ENCODE data around the gene PHPT1. TPM values are rescaled to one million over a fixed set of nuclear protein-coding genes. Genes with fewer than 3 reads are reported as not detected.
A peak's percentile ranks its signal among the peaks of the same experiment; 100 is the strongest.
"Not testable (repeated sequence)": the region's sequence is repeated elsewhere in the genome, so short reads cannot be mapped to it uniquely, and the experiment has no call there.

The PHPT1 gene
- total RNA-seq, result 100 to 1,000 TPM in 1 of 2 donors, 10 to 100 TPM in 1; 71.5 to 108 TPM

DNA sequence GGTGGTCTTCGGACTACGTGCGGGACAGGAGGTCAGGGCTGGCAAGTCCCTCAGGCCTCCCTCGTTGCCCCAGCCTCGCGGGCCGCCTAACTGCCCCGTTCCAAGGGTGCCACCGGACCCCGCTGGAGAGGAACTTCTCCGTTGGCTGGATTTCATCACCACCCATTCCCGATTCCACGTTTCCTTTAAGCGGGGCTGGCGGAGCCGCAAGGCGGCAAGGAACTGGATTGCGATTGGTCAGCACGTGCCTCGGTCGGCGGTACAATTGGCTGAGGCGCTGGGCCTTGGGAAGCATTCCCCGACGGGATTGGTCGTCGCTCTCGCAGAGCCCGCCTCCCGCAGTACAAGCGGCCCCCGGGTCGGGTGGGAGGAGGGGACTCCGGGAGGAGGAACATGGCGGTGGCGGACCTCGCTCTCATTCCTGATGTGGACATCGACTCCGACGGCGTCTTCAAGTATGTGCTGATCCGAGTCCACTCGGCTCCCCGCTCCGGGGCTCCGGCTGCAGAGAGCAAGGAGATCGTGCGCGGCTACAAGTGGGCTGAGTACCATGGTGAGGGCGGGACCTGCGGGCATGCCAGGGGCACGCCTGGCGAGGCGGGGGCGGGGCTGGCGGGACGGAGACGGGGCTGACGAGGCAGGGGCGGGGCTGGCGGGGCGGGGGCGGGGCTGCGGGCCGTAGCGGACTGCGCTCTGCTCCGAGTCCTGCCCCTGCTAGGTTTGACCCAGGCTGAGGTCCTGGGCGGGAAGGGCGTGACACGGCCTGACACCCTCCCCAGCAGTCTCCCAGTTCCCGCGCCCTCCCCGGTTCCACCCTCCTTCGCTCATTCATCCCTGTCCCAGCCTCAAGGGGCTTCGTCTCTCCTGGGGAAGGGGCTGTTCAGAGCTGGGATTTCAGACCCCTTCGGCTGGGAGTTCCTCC lies at the start of gene PHPT1:
PHPT1 (plus strand) TSS at position 372 of the 922 bp plus-strand sequence; CDS start at position 394, 22 bp downstream.
- Mint-ChIP-seq H3K9me3 (no peaks in the 10 kb centered on the region), H3K4me1 (ENCODE audit: low read depth in 2 of 2) (peaks cover 8 to 14% of the 10 kb centered on the region in 2 donors), H3K36me3 (no peaks in the 10 kb centered on the region), H3K4me3 (peak within 1 kb of the TSS; percentile 98), H3K27me3 (no peaks in the 10 kb centered on the region), H3K27ac (peak within 1 kb of the TSS; percentile 83 to 85)
- DNase-seq (ENCODE audit: low spot score) (peak; percentile 99), ATAC-seq (peak; percentile 92 to 93)

DNA sequence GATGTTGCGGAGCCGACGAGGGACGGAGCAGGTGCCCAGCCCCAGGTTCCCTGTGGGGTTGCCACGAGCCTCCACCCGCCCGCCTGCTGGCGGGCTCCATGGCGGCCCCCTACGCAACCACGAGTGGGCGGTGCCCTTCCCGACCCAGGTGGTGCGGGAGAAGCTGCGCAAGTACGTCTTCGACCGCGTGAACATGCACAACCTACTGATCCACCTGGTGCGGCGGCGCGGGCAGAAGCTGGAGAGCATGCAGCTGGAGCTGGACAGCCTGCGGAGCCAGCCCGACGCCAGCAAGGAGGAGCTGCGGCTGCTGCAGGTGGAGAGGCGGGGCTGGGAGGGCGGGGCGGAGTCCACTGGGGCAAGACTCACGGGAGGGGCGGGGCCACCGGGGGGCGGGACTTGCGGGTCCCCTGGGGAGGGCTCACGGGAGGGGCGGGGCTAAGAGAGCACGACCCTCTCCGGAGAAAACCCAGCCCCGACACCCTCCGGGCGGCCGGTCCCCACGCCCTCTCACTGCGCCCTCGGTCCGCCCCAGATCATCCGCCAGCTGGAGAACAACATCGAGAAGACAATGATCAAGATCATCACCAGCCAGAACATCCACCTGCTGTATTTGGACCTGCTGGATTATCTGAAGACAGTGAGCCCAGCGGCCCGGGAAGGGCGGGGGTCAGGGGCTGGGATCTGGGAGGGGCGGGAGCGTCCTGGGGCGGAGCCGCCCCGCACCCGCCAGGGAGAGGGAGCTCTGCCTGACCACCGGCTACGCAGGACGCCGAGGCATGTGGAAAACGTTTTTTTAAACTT lies 49.2 kb upstream of the PHPT1 start:
- Mint-ChIP-seq H3K36me3 (no peaks in the 10 kb centered on the region), H3K27ac (no peak overlapping the region)
- peak; percentile 85 to 91 for ATAC-seq

DNA sequence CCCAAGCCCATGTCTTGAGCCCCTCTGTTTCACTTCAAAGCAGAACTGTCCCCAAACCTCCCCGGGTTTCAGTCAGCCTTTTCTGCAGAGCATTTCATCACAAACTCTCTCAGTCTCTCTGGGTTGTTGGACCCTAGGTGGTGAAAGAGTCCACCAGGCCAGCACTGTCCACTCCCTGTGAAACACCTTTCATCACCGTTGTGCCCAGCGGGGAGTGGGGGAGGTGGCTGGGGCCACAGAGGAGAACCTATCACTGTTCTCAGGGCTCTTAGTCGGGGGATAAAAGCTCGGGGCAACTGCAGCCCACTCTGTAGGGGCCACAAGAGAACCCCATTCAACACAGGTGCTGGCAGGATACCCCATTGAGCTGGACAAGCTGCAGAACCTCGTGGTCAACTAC lies 46.9 kb upstream of the PHPT1 start:
- DNase-seq (ENCODE audit: low spot score) (no peak), ATAC-seq (no peak)
- H3K4me1 Mint-ChIP-seq (ENCODE audit: low read depth in 2 of 2), result peaks cover 5 to 8% of the 10 kb centered on the region in 2 donors
- no peak overlapping the region for H3K27ac Mint-ChIP-seq
- H3K27me3 Mint-ChIP-seq, result no peaks in the 10 kb centered on the region
- no peaks in the 10 kb centered on the region for H3K36me3 Mint-ChIP-seq
- H3K4me3 Mint-ChIP-seq, result no peak overlapping the region
- no peaks in the 10 kb centered on the region for H3K9me3 Mint-ChIP-seq

More for the DNA sequence above, 49.2 kb upstream of the PHPT1 start:
- DNase-seq (ENCODE audit: low spot score), result peak; percentile 81
- Mint-ChIP-seq H3K4me3 (peak overlapping the region; percentile 60), H3K9me3 (no peaks in the 10 kb centered on the region), H3K27me3 (peaks cover 0 to 6% of the 10 kb centered on the region in 2 donors), H3K4me1 (ENCODE audit: low read depth in 2 of 2) (peaks cover 5 to 8% of the 10 kb centered on the region in 2 donors)

DNA sequence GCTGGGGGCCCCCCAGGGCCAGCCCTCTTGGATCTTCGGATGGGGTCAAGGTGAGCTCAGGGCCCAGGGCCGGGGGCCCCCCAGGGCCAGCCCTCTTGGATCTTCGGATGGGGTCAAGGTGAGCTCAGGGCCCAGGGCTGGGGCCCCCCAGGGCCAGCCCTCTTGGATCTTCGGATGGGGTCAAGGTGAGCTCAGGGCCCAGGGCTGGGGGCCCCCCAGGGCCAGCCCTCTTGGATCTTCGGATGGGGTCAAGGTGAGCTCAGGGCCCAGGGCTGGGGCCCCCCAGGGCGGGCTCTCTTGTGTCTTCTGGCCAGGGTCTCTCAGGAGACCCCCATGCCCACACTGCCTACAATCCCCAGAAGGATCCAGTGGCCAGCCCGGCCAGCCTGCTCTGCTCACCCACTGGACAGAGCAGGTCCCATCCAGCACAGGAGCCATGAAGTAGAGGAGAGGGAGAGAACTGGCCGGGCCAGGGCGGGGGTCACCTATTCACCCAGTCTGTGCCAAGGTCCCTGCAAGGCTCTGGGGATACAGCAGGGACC lies 46.1 kb upstream of the PHPT1 start:
- not testable (repeated sequence) for ATAC-seq, H3K27me3 Mint-ChIP-seq

DNA sequence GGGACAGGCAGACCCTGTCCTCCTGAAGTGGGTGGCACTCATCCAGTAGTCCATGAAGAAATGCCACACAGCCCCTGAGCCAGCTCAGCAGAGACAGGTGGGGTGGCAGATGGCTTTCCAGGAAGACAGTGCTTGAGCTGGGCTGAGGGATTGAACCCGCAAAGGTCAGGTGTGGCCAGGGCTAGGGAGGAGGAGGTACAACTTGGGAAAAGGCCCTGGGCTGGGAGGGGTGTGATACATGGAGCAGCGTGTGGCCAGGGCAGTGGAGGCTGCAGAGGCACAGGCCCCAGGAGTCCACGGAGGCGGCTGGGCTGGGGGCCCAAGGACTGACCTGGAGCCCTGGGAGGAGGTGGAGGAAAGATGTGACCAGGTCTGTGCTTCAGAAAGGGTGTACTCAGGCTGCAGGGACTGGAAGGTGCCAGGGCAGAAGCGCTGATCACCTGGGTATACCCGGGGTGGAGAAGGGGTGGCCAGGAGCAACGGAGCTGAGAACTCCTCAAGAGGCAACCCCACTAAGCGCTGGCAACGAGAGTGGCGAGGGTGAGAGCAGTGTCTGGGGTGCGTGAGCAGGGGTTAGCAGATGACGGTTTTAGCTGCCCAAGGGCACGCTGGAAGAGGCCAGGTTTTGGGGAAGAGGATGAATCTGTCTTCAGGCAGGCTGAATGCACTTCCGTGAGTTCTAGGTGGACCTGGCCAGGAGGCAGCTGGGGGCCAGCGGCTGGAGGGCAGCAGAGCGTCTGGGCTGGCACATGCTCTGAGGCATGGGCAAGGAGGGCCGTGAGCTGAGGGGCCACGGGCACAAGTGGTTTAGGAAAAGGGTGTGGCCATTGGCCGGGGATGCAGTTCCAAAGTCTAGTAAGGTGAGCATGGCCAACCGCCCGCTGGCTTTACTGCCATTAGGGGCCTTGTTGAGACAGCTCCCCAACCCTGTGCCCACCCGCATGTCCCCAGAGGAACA lies 45.4 kb upstream of the PHPT1 start:
- no peak for ATAC-seq
- H3K4me3 Mint-ChIP-seq, result no peak overlapping the region

More for the DNA sequence above, 46.1 kb upstream of the PHPT1 start:
- H3K4me3 Mint-ChIP-seq; H3K36me3 Mint-ChIP-seq; H3K4me1 Mint-ChIP-seq (ENCODE audit: low read depth in 2 of 2); DNase-seq (ENCODE audit: low spot score); H3K9me3 Mint-ChIP-seq: not testable (repeated sequence)
- H3K27ac Mint-ChIP-seq, result peak overlapping the region in 1 of 2 donors; percentile 32

DNA sequence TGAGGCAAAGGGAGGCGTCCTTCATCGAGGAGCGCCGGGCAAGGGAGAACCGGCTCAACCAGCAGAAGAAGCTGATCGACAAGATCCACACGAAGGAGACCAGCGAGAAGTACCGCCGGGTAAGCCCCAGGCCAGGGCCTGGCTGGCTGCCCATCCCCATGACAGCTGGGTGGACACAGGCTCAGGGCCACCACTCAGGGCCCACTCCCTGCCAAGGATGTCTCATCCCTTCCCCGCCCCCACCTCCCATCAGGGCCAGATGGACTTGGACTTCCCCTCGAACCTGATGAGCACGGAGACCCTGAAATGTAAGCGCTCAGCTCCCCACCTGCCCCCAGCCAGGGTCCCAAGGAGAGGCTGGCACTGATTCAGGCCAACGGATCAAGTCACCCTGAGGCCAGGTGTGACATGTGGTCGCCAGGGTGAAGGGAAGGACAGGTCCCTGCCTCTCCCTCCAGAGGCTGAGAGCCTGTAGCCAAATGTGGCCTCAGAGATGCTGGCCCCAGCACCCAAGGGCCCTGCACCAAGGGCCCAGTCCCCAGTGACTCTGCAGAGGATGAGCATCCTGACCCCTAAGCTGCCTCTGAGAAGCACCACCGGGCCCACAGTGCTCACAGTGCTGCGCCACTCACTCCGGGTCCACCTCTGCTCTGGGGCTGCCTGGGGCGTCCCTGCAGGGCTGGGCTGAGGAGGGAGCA lies 44.6 kb upstream of the PHPT1 start:
- DNase-seq (ENCODE audit: low spot score), result no peak
- Mint-ChIP-seq H3K36me3 (no peaks in the 10 kb centered on the region), H3K27ac (no peak overlapping the region), H3K27me3 (no peaks in the 10 kb centered on the region), H3K4me1 (ENCODE audit: low read depth in 2 of 2) (peaks cover 14% of the 10 kb centered on the region in 2 donors), H3K9me3 (no peaks in the 10 kb centered on the region), H3K4me3 (no peak overlapping the region)
- ATAC-seq, result no peak

More for the DNA sequence above, 45.4 kb upstream of the PHPT1 start:
- H3K36me3 Mint-ChIP-seq, result no peaks in the 10 kb centered on the region
- no peaks in the 10 kb centered on the region for H3K27me3 Mint-ChIP-seq
- H3K9me3 Mint-ChIP-seq, result no peaks in the 10 kb centered on the region
- H3K27ac Mint-ChIP-seq, result peak overlapping the region in 1 of 2 donors; percentile 32
- DNase-seq (ENCODE audit: low spot score), result no peak
- H3K4me1 Mint-ChIP-seq (ENCODE audit: low read depth in 2 of 2), result peaks cover 7 to 10% of the 10 kb centered on the region in 2 donors

DNA sequence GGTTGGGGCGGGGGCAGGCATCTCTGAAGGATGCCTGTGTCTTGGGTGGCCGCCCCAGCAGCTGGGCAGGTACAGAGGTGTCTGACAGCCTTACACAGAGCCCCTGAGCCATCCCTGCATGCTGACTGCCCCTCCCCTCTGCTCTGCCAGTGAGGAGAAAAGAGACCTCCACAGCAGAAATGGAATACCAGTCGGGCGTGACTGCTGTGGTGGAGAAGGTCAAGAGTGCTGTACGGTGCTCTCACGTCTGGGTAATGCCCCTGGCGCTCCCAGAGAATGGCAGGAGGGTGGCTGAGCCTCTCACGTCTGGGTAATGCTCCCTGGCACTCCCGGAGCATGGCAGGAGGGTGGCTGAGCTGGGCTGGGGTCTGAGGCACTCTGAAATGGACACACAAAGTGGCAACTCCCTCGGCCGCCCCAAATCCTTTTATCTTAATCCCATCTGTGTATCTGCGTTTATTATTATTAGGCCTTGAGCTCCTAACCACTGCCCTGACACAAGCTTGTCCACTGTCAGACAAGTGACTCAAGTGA lies 43.9 kb upstream of the PHPT1 start:
- DNase-seq (ENCODE audit: low spot score) (no peak), ATAC-seq (no peak)
- Mint-ChIP-seq H3K4me1 (ENCODE audit: low read depth in 2 of 2) (peaks cover 14 to 16% of the 10 kb centered on the region in 2 donors), H3K9me3 (no peaks in the 10 kb centered on the region), H3K27me3 (no peaks in the 10 kb centered on the region), H3K4me3 (peak overlapping the region; percentile 25), H3K27ac (no peak overlapping the region), H3K36me3 (no peaks in the 10 kb centered on the region)

DNA sequence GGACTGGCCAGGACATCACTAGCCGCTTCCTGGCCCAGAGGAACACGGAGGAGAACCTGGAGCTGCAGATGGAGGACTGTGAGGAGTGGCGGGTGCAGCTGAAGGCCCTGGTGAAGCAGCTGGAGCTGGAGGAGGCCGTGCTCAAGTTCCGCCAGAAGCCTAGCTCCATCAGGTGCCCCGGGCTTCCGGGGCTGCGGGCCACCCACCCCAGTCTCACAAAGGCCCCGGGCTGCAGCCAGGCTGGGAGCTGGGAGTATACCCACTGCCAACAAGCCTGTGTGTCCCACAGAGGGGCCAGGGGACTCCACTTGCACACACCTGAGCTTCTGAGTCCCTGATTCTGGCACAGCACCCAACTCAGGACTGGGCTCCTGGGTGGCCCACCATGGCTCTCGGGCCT lies 43.1 kb upstream of the PHPT1 start:
- Mint-ChIP-seq H3K4me1 (ENCODE audit: low read depth in 2 of 2) (peaks cover 12 to 18% of the 10 kb centered on the region in 2 donors), H3K27me3 (no peaks in the 10 kb centered on the region), H3K27ac (no peak overlapping the region), H3K4me3 (peak overlapping the region; percentile 91), H3K9me3 (no peaks in the 10 kb centered on the region), H3K36me3 (no peaks in the 10 kb centered on the region)
- ATAC-seq (no peak), DNase-seq (ENCODE audit: low spot score) (no peak)

DNA sequence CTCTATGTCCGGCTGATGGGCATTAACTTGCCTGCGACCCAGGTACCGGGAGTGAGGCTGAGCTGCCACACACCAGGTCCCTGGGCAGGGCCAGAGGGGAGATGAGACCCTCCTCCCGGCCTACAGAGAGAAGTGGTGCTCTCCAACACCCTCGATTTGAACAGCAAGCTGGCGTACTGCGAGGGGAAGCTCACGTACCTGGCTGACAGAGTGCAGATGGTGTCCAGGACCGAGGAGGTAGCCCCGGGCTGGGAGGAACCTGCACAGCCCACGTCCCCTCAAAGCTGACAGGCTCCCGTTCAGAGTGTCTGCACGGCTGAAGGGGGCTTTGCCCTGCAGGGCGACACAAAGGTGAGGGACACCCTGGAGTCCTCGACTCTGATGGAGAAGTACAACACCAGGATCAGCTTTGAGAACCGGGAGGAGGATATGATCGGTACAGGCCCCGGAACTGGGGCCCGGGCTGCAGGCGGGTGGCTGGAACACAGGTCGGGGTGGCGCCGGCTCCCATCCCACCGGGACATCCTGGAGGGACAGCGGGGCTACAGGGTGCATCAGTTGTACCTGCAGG lies 42.5 kb upstream of the PHPT1 start:
- Mint-ChIP-seq H3K4me3 (peak overlapping the region; percentile 91), H3K9me3 (no peaks in the 10 kb centered on the region), H3K36me3 (no peaks in the 10 kb centered on the region), H3K27ac (peak overlapping the region; percentile 77 to 79), H3K27me3 (no peaks in the 10 kb centered on the region), H3K4me1 (ENCODE audit: low read depth in 2 of 2) (peaks cover 13 to 19% of the 10 kb centered on the region in 2 donors)
- ATAC-seq (no peak), DNase-seq (ENCODE audit: low spot score) (no peak)

DNA sequence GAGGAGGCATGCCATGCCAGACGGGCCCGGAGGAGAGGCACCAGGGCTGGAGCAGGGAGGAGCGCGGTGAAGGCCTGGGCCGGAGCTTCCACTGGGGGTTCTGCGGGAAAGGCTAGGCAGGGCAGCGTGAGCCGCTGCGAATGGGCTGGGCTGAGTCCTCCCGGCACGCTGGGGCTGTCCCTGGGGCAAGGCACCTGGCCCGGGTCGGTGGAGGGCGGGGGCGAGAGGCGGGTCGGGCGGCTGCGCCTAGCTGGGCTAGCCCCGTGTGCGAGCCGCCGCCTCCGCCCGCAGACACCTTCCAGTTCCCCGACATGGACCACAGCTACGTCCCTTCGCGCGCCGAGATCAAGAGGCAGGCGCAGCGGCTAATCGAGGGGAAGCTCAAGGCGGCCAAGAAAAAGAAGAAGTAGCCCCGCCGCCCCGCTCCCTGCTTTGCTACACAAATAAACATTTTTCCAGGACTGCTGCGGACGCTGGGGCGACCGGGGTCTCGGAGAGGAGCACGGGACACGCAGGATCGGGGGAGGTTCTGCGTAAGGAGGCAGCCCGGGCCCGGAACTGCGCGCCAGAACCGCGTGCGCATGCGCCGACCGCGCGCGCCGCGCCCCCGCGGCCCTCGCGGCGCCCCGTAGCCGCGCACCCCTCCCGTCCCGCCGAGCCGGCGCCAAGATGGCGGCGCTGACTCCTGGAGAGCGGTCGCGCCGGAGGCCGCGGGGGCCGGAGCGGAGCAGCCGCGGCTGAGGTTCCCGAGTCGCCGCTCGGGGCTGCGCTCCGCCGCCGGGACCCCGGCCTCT lies 41.7 kb upstream of the PHPT1 start, which contains the start of gene RABL6:
RABL6 (plus strand) TSS at position 668 of the 794 bp plus-strand sequence. CDS start 249 bp downstream, outside the sequence.
- Mint-ChIP-seq H3K4me3 (peak within 1 kb of the TSS; percentile 91), H3K4me1 (ENCODE audit: low read depth in 2 of 2) (peaks cover 13 to 19% of the 10 kb centered on the region in 2 donors), H3K27ac (peak within 1 kb of the TSS; percentile 77 to 79), H3K9me3 (no peaks in the 10 kb centered on the region), H3K27me3 (no peaks in the 10 kb centered on the region), H3K36me3 (no peaks in the 10 kb centered on the region)
- peak; percentile 92 to 95 for ATAC-seq
- DNase-seq (ENCODE audit: low spot score), result peak; percentile 88

DNA sequence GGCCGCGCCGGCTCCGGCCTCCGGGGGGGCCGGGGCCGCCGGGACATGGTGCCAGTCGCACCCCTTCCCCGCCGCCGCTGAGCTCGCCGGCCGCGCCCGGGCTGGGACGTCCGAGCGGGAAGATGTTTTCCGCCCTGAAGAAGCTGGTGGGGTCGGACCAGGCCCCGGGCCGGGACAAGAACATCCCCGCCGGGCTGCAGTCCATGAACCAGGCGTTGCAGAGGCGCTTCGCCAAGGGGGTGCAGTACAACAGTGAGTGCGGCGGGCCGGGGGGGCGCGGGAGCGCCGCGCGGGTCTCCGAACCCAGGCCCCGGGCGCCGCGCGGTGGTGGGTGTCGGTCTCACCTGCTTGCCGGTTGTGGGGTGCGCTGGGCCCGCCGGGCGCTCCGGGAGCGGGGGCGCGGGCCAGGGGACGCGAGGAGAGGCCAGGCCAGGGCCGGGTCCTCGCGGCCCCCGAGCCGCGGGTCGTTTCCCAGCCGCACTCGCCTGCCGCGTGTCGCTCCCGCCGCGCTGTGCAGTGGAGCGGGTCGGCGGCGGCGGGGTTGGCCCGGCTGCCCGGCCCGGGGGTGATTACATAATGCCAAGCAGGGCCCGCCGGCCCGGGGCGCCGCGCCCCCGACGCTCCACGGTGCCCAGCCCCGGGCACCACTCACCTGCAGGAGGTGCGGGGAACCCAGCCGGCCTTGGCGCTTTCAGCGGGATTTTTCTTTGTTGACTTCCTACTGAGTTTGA lies 41.0 kb upstream of the PHPT1 start:
- H3K4me3 Mint-ChIP-seq, result peak overlapping the region; percentile 88
- H3K27me3 Mint-ChIP-seq, result no peaks in the 10 kb centered on the region
- H3K27ac Mint-ChIP-seq, result peak overlapping the region; percentile 33 to 68
- DNase-seq (ENCODE audit: low spot score) (no peak), ATAC-seq (peak; percentile 53 to 64)
- no peaks in the 10 kb centered on the region for H3K9me3 Mint-ChIP-seq
- H3K36me3 Mint-ChIP-seq, result peaks cover 4% of the 10 kb centered on the region
- peaks cover 21 to 27% of the 10 kb centered on the region in 2 donors for H3K4me1 Mint-ChIP-seq (ENCODE audit: low read depth in 2 of 2)

Measured in natural killer cell treated with Interleukin-12 subunit alpha and Interleukin-12 subunit beta and Interleukin-15 and Interleukin-18, amount 100 ng/mL, for 72 hours (primary cell).